Thoracic aorta (tissue), 2 donors: ENCODE data around the gene PPM1N. TPM values are rescaled to one million over a fixed set of nuclear protein-coding genes. Genes with fewer than 3 reads are reported as not detected.

Experiments used
- ATAC-seq: fragments of 150-250 bp; one replicate; pipeline ENCODE4 v1.8.0; 2017; ENCODE audit warnings: low read depth; ENCODE audit not compliant: insufficient number of reproducible peaks, low FRiP score
- DNase-seq: peaks from one replicate; pipeline ENCODE4 v3.0.0-alpha.2; 2020; ENCODE audit warnings: low spot score
- H3K27ac ChIP-seq, 2 donors: fragments of 200-600 bp; sonication (generic); 1 replicate in 1 of 2; 2 replicates in 1 of 2; pipeline ENCODE4 v1.5.1; 2016; ENCODE audit warnings: mild to moderate bottlenecking in 2 of 2, moderate library complexity in 2 of 2
- H3K27me3 ChIP-seq: fragments of 200-600 bp; sonication (generic); replicated peaks from 2 replicates; pipeline ENCODE4 v1.6.0; 2016; ENCODE audit warnings: mild to moderate bottlenecking; ENCODE audit not compliant: insufficient read depth
- H3K36me3 ChIP-seq: fragments of 200-600 bp; sonication (generic); one replicate; pipeline ENCODE4 v1.5.1; 2016
- H3K4me1 ChIP-seq, 2 donors: fragments of 200-600 bp; sonication (generic); 1 replicate in 1 of 2; 2 replicates in 1 of 2; pipeline versions ENCODE4 v1.5.1 to v1.6.0; 2016; ENCODE audit warnings: low read depth in 2 of 2, mild to moderate bottlenecking in 1 of 2; ENCODE audit not compliant: control insufficient read depth in 1 of 2
- H3K4me3 ChIP-seq: fragments of 200-600 bp; sonication (generic); 2 replicates; pipeline ENCODE4 v1.5.1; 2016; ENCODE audit warnings: mild to moderate bottlenecking
- H3K9me3 ChIP-seq: fragments of 200-600 bp; sonication (generic); 2 replicates; pipeline ENCODE4 v1.5.1; 2016
- CTCF ChIP-seq: fragments of 200-600 bp; sonication (generic); IDR thresholded peaks from one replicate; pipeline ENCODE4 v1.5.1; 2019; ENCODE audit warnings: antibody characterized with exemption
- total RNA-seq, 2 donors: library from RNA; depleted of rRNA; stranded (reverse); fragments of >200 nt; gene quantifications; one replicate each; pipeline versions ENCODE4 v1.1.0 to v1.2.3, GENCODE V29; 2016

PPM1N gene
- total RNA-seq, 2 donors from 2014 or later, result 3.5 to 6.6 TPM

GRCh38 chr19:45451850-45452387 is 46.3 kb upstream of the PPM1N start:
- Histone ChIP-seq H3K36me3 (no peaks in the 10 kb centered on the region), H3K4me1 (peaks cover 33 to 47% of the 10 kb centered on the region in 2 donors), H3K4me3 (no peak overlapping the region), H3K9me3 (no peaks in the 10 kb centered on the region), H3K27ac (peak overlapping the region in 1 of 2 donors; percentile 73), H3K27me3 (no peaks in the 10 kb centered on the region)
- ATAC-seq (no peak), DNase-seq (no peak)
- TF ChIP-seq CTCF, result no peak

- Histone ChIP-seq H3K4me3 (peak overlapping the region; percentile 66), H3K9me3 (no peaks in the 10 kb centered on the region), H3K27ac (peak overlapping the region; percentile 85 to 87), H3K36me3 (no peaks in the 10 kb centered on the region), H3K4me1 (peaks cover 25 to 37% of the 10 kb centered on the region in 2 donors), H3K27me3 (no peaks in the 10 kb centered on the region)
- peak; percentile 32 for TF ChIP-seq CTCF
- DNase-seq (peak; percentile 92), ATAC-seq (peak; percentile 90)
These were observed 42.3 kb upstream of the PPM1N start for GRCh38 chr19:45455707-45456499.

- DNase-seq (no peak), ATAC-seq (no peak)
- Histone ChIP-seq H3K27ac (peak overlapping the region; percentile 85 to 87), H3K27me3 (no peaks in the 10 kb centered on the region), H3K4me3 (peak overlapping the region; percentile 66), H3K36me3 (no peaks in the 10 kb centered on the region), H3K4me1 (peaks cover 25 to 32% of the 10 kb centered on the region in 2 donors), H3K9me3 (no peaks in the 10 kb centered on the region)
- no peak for TF ChIP-seq CTCF
These were observed 41.8 kb upstream of the PPM1N start for GRCh38 chr19:45456500-45456815.

- DNase-seq, result no peak
- Histone ChIP-seq H3K4me1 (peaks cover 25 to 31% of the 10 kb centered on the region in 2 donors), H3K4me3 (no peak overlapping the region), H3K27ac (no peak overlapping the region), H3K27me3 (no peaks in the 10 kb centered on the region), H3K36me3 (no peaks in the 10 kb centered on the region), H3K9me3 (no peaks in the 10 kb centered on the region)
- TF ChIP-seq CTCF, result no peak
- ATAC-seq, result no peak
These were observed 40.5 kb upstream of the PPM1N start for GRCh38 chr19:45457776-45458175.

- TF ChIP-seq CTCF, result no peak
- no peaks in the 10 kb centered on the region for H3K36me3 ChIP-seq
- H3K9me3 ChIP-seq, result no peaks in the 10 kb centered on the region
- no peak for ATAC-seq
- no peak for DNase-seq
- H3K4me3 ChIP-seq, result no peak overlapping the region
- no peak overlapping the region for H3K27ac ChIP-seq
- H3K4me1 ChIP-seq, result peaks cover 7% of the 10 kb centered on the region in 2 donors
- no peaks in the 10 kb centered on the region for H3K27me3 ChIP-seq
These were observed 37.4 kb upstream of the PPM1N start for GRCh38 chr19:45460807-45461347.
